GM23248 (cell line): ENCODE data around the gene ADGRF5.

Experiments
- EZH2 ChIP-seq: fragments of 200-600 bp; sonication (generic); IDR thresholded peaks from 2 replicates; pipeline ENCODE4 v1.6.1; 2018; ENCODE audit warnings: antibody characterized with exemption, mild to moderate bottlenecking; ENCODE audit not compliant: insufficient read depth, poor library complexity, severe bottlenecking
- EZH2phosphoT487 ChIP-seq: fragments of 200-600 bp; sonication (generic); IDR thresholded peaks from 2 replicates; pipeline ENCODE4 v1.6.1; 2018; ENCODE audit warnings: antibody characterized with exemption, moderate library complexity, mild to moderate bottlenecking, low read depth; ENCODE audit not compliant: insufficient read depth

- TF ChIP-seq EZH2phosphoT487 (no peak), EZH2 (no peak)
These were observed 45.6 kb downstream of the ADGRF5 start for GRCh38 chr6:46876126-46876525.
